ENCODE data around the gene ADAMTS17. TPM values are rescaled to one million over a fixed set of nuclear protein-coding genes. Genes with fewer than 3 reads are reported as not detected.

ADAMTS17 gene
- total and polyA plus RNA-seq, 4 experiments from 2014 or later: 2.1 to 6.2 (median 4.8) TPM

GRCh38 chr15:100336061-100336460 lies 5.7 kb downstream of the ADAMTS17 start:
- Mint-ChIP-seq H3K27ac (no peak overlapping the region), H3K4me1 (peaks cover 33 to 78% (median 54%) of the 10 kb centered on the region in 4 donors), H3K4me3 (peak overlapping the region in 2 of 8 donors; percentile 13 to 44), H3K9me3 (no peaks in the 10 kb centered on the region), H3K36me3 (peaks cover 0 to 5% of the 10 kb centered on the region in 2 donors), H3K27me3 (no peaks in the 10 kb centered on the region)
- intact Hi-C loops (cut with micrococcal nuclease): loop anchor here (10.0 kb wide), 1 partner anchor 601 kb away; the partner anchor contains the start of gene LYSMD4
- Histone ChIP-seq H3K27ac (ENCODE audit: low read depth, low read length) (no peak overlapping the region), H3K27me3 (ENCODE audit: insufficient read depth, low read length) (no peaks in the 10 kb centered on the region), H3K36me3 (ENCODE audit: insufficient read depth, low read length) (no peaks in the 10 kb centered on the region), H3K4me3 (ENCODE audit: low read length in 2 of 2) (no peak overlapping the region), H3K9me3 (ENCODE audit: control insufficient read depth in 1 of 2, low read length in 2 of 2) (no peaks in the 10 kb centered on the region), H3K4me1 (ENCODE audit: insufficient read depth, low read length) (peaks cover 57% of the 10 kb centered on the region)
- ChIA-PET POLR2A (ENCODE audit: partially characterized antibody) (no interaction called here), CTCF (ENCODE audit: partially characterized antibody) (interaction anchor here (5.1 to 10.3 kb wide), 2 partner anchors 13 to 406 kb away, joined by 77 to 151 read pairs; no protein-coding TSS in a partner anchor)
- DNase-seq: no peak

GRCh38 chr15:100335335-100335999 lies 6.3 kb downstream of the ADAMTS17 start:
- Mint-ChIP-seq H3K4me3 (peak overlapping the region in 1 of 8 donors; percentile 44), H3K4me1 (peaks cover 39 to 83% (median 60%) of the 10 kb centered on the region in 4 donors), H3K36me3 (peaks cover 0 to 5% of the 10 kb centered on the region in 2 donors), H3K9me3 (no peaks in the 10 kb centered on the region), H3K27me3 (no peaks in the 10 kb centered on the region), H3K27ac (no peak overlapping the region)
- H3K4me3 ChIP-seq (ENCODE audit: low read length in 2 of 2): no peak overlapping the region
- no peaks in the 10 kb centered on the region for H3K27me3 ChIP-seq (ENCODE audit: insufficient read depth, low read length)
- no peaks in the 10 kb centered on the region for H3K9me3 ChIP-seq (ENCODE audit: control insufficient read depth in 1 of 2, low read length in 2 of 2)
- CTCF ChIA-PET (ENCODE audit: partially characterized antibody): interaction anchor here (10.3 kb wide), 1 partner anchor 14 kb away, joined by 151 read pairs; no protein-coding TSS in a partner anchor
- H3K36me3 ChIP-seq (ENCODE audit: insufficient read depth, low read length): no peaks in the 10 kb centered on the region
- H3K27ac ChIP-seq (ENCODE audit: low read depth, low read length): no peak overlapping the region
- POLR2A ChIA-PET (ENCODE audit: partially characterized antibody): no interaction called here
- H3K4me1 ChIP-seq (ENCODE audit: insufficient read depth, low read length): peaks cover 59% of the 10 kb centered on the region
- intact Hi-C loops (cut with micrococcal nuclease): loop anchor here (10.0 kb wide), 1 partner anchor 601 kb away; the partner anchor contains the start of gene LYSMD4
- DNase-seq: no peak

- no peaks in the 10 kb centered on the region for H3K27me3 ChIP-seq (ENCODE audit: insufficient read depth, low read length)
- ChIA-PET POLR2A (ENCODE audit: partially characterized antibody) (no interaction called here), CTCF (ENCODE audit: partially characterized antibody) (interaction anchor here (10.3 kb wide), 1 partner anchor 15 kb away, joined by 151 read pairs; no protein-coding TSS in a partner anchor)
- Mint-ChIP-seq H3K27ac (no peak overlapping the region), H3K4me1 (peaks cover 42 to 83% (median 63%) of the 10 kb centered on the region in 4 donors), H3K27me3 (no peaks in the 10 kb centered on the region), H3K9me3 (no peaks in the 10 kb centered on the region), H3K36me3 (peaks cover 0 to 5% of the 10 kb centered on the region in 2 donors), H3K4me3 (peak overlapping the region in 2 of 8 donors; percentile 32 to 49)
- no peak for DNase-seq
- H3K4me1 ChIP-seq (ENCODE audit: insufficient read depth, low read length): peaks cover 59% of the 10 kb centered on the region
- H3K4me3 ChIP-seq (ENCODE audit: low read length in 2 of 2): no peak overlapping the region
- H3K36me3 ChIP-seq (ENCODE audit: insufficient read depth, low read length): no peaks in the 10 kb centered on the region
- no peaks in the 10 kb centered on the region for H3K9me3 ChIP-seq (ENCODE audit: control insufficient read depth in 1 of 2, low read length in 2 of 2)
- H3K27ac ChIP-seq (ENCODE audit: low read depth, low read length): no peak overlapping the region
- intact Hi-C loops (cut with micrococcal nuclease): loop anchor here (10.0 kb wide), 1 partner anchor 600 kb away; the partner anchor contains the start of gene LYSMD4
These were observed 6.9 kb downstream of the ADAMTS17 start for GRCh38 chr15:100334905-100335304.

- Mint-ChIP-seq H3K27ac (peak overlapping the region in 2 of 7 donors; percentile 29 to 64), H3K4me1 (peaks cover 46 to 83% (median 65%) of the 10 kb centered on the region in 4 donors), H3K36me3 (peaks cover 0 to 5% of the 10 kb centered on the region in 2 donors), H3K4me3 (peak overlapping the region in 1 of 8 donors; percentile 4), H3K27me3 (no peaks in the 10 kb centered on the region), H3K9me3 (no peaks in the 10 kb centered on the region)
- Histone ChIP-seq H3K4me3 (ENCODE audit: low read length in 2 of 2) (no peak overlapping the region), H3K9me3 (ENCODE audit: control insufficient read depth in 1 of 2, low read length in 2 of 2) (no peaks in the 10 kb centered on the region), H3K27me3 (ENCODE audit: insufficient read depth, low read length) (no peaks in the 10 kb centered on the region), H3K4me1 (ENCODE audit: insufficient read depth, low read length) (peaks cover 61% of the 10 kb centered on the region), H3K36me3 (ENCODE audit: insufficient read depth, low read length) (no peaks in the 10 kb centered on the region), H3K27ac (ENCODE audit: low read depth, low read length) (no peak overlapping the region)
- ChIA-PET CTCF (ENCODE audit: partially characterized antibody) (interaction anchor here (10.3 kb wide), 1 partner anchor 15 kb away, joined by 151 read pairs; no protein-coding TSS in a partner anchor), POLR2A (ENCODE audit: partially characterized antibody) (no interaction called here)
- intact Hi-C loops (cut with micrococcal nuclease): loop anchor here (10.0 kb wide), 1 partner anchor 600 kb away; the partner anchor contains the start of gene LYSMD4
- no peak for DNase-seq
These were observed 7.3 kb downstream of the ADAMTS17 start for GRCh38 chr15:100334456-100334855.

- no peaks in the 10 kb centered on the region for H3K9me3 ChIP-seq (ENCODE audit: control insufficient read depth in 1 of 2, low read length in 2 of 2)
- no peaks in the 10 kb centered on the region for H3K9me3 Mint-ChIP-seq
- H3K27me3 ChIP-seq (ENCODE audit: insufficient read depth, low read length): no peaks in the 10 kb centered on the region
- ChIA-PET POLR2A (ENCODE audit: partially characterized antibody) (interaction anchor here (1.1 kb wide), 1 partner anchor 405 kb away, joined by 5 read pairs; no protein-coding TSS in a partner anchor), CTCF (ENCODE audit: partially characterized antibody) (interaction anchor here (10.3 kb wide), 1 partner anchor 16 kb away, joined by 151 read pairs; no protein-coding TSS in a partner anchor)
- H3K36me3 ChIP-seq (ENCODE audit: insufficient read depth, low read length): no peaks in the 10 kb centered on the region
- no peak for DNase-seq
- peaks cover 65% of the 10 kb centered on the region for H3K4me1 ChIP-seq (ENCODE audit: insufficient read depth, low read length)
- no peaks in the 10 kb centered on the region for H3K27me3 Mint-ChIP-seq
- peak overlapping the region in 4 of 7 donors; percentile 13 to 64 (median 29) for H3K27ac Mint-ChIP-seq
- H3K4me3 ChIP-seq (ENCODE audit: low read length in 2 of 2): no peak overlapping the region
- no peak overlapping the region for H3K27ac ChIP-seq (ENCODE audit: low read depth, low read length)
- H3K4me1 Mint-ChIP-seq: peaks cover 44 to 83% (median 63%) of the 10 kb centered on the region in 4 donors
- intact Hi-C loops (cut with micrococcal nuclease): loop anchor here (10.0 kb wide), 1 partner anchor 599 kb away; the partner anchor contains the start of gene LYSMD4
- peak overlapping the region in 5 of 8 donors; percentile 28 to 51 (median 35) for H3K4me3 Mint-ChIP-seq
- peaks cover 0 to 1% of the 10 kb centered on the region in 2 donors for H3K36me3 Mint-ChIP-seq
These were observed 7.8 kb downstream of the ADAMTS17 start for GRCh38 chr15:100334015-100334414.

GRCh38 chr15:100333236-100333635 lies 8.5 kb downstream of the ADAMTS17 start:
- Histone ChIP-seq H3K36me3 (ENCODE audit: insufficient read depth, low read length) (no peaks in the 10 kb centered on the region), H3K27ac (ENCODE audit: low read depth, low read length) (no peak overlapping the region), H3K9me3 (ENCODE audit: control insufficient read depth in 1 of 2, low read length in 2 of 2) (no peaks in the 10 kb centered on the region), H3K4me3 (ENCODE audit: low read length in 2 of 2) (no peak overlapping the region), H3K4me1 (ENCODE audit: insufficient read depth, low read length) (peaks cover 62% of the 10 kb centered on the region), H3K27me3 (ENCODE audit: insufficient read depth, low read length) (no peaks in the 10 kb centered on the region)
- Mint-ChIP-seq H3K36me3 (peaks cover 0 to 3% of the 10 kb centered on the region in 2 donors), H3K27me3 (no peaks in the 10 kb centered on the region), H3K27ac (peak overlapping the region in 1 of 7 donors; percentile 46), H3K4me3 (peak overlapping the region in 2 of 8 donors; percentile 13 to 29), H3K4me1 (peaks cover 40 to 82% (median 62%) of the 10 kb centered on the region in 4 donors), H3K9me3 (no peaks in the 10 kb centered on the region)
- no peak for DNase-seq
- intact Hi-C loops (cut with micrococcal nuclease): loop anchor here (10.0 kb wide), 1 partner anchor 598 kb away; the partner anchor contains the start of gene LYSMD4
- POLR2A ChIA-PET (ENCODE audit: partially characterized antibody): interaction anchor here (1.1 to 1.5 kb wide), 2 partner anchors 17 to 404 kb away, joined by 5 read pairs; no protein-coding TSS in a partner anchor
- CTCF ChIA-PET (ENCODE audit: partially characterized antibody): interaction anchor here (1.2 to 10.3 kb wide), 2 partner anchors 9 to 16 kb away, joined by 3 to 151 read pairs; partner anchors contain the start of gene ADAMTS17

All from CD4-positive, alpha-beta memory T cell (primary cell).